Upper lobe of left lung (tissue), 6 donors: Measurements from ENCODE around the gene RUNX2. TPM values are rescaled to one million over a fixed set of nuclear protein-coding genes. Genes with fewer than 3 reads are reported as not detected.

ENCODE experiments used
- ATAC-seq, 2 donors: fragments of 200-7000 bp; cut with Tn5 transposase; one replicate each; pipeline ENCODE4 v1.9.1; 2022; ENCODE audit warnings: mild to moderate bottlenecking in 2 of 2, moderate library complexity in 2 of 2; ENCODE audit not compliant: low FRiP score in 2 of 2
- DNase-seq, 2 donors: peaks; one replicate each; pipeline ENCODE4 v3.0.0-alpha.2; 2019 to 2020
- H3K27ac ChIP-seq, 4 donors: fragments of 200-600 bp; sonication (generic); one replicate each; pipeline ENCODE4 v1.5.1; 2016 to 2019
- H3K27me3 ChIP-seq, 4 donors: fragments of 200-600 bp; sonication (generic); one replicate each; pipeline ENCODE4 v1.5.1; 2017 to 2019
- H3K36me3 ChIP-seq, 4 donors: fragments of 200-600 bp; sonication (generic); one replicate each; pipeline ENCODE4 v1.5.1; 2016 to 2019
- H3K4me1 ChIP-seq, 4 donors: fragments of 200-600 bp; sonication (generic); one replicate each; pipeline ENCODE4 v1.5.1; 2018 to 2019
- H3K4me3 ChIP-seq, 4 donors: fragments of 200-600 bp; sonication (generic); one replicate each; pipeline ENCODE4 v1.5.1; 2017 to 2019; ENCODE audit warnings: mild to moderate bottlenecking in 2 of 4, moderate library complexity in 1 of 4
- H3K9me3 ChIP-seq, 4 donors: fragments of 200-600 bp; sonication (generic); one replicate each; pipeline ENCODE4 v1.5.1; 2018 to 2019
- CTCF ChIP-seq, 6 experiments: fragments of 450-650 bp in 4 of 6; fragments of 200-600 bp in 2 of 6; sonication (generic) in 2 of 6; IDR thresholded peaks; one replicate each; pipeline ENCODE4 v1.5.1; 2016 to 2019; ENCODE audit warnings: antibody characterized with exemption in 6 of 6
- EP300 ChIP-seq, 4 donors: sonication (generic); formaldehyde crosslinking; IDR thresholded peaks; one replicate each; pipeline ENCODE4 v1.5.1; 2017; ENCODE audit warnings: antibody characterized with exemption in 4 of 4, control low read depth in 2 of 4
- POLR2A ChIP-seq, 4 donors: fragments of 450-650 bp; IDR thresholded peaks; one replicate each; pipeline ENCODE4 v1.5.1; 2016 to 2017; ENCODE audit warnings: antibody characterized with exemption in 4 of 4, mild to moderate bottlenecking in 2 of 4
- POLR2AphosphoS5 ChIP-seq, 2 donors: sonication (generic); formaldehyde crosslinking; IDR thresholded peaks; one replicate each; pipeline ENCODE4 v1.5.1; 2017; ENCODE audit warnings: antibody characterized with exemption in 2 of 2
- WGBS, 2 donors: methylation state at CpG; one replicate each; pipeline ENCODE4 v1.1.5; 2017 to 2018; 5-methylcytosine and 5-hydroxymethylcytosine counted together
- total RNA-seq, 6 donors: library from RNA; depleted of rRNA in 4 of 6; stranded (reverse); fragments of >200 nt in 4 of 6; gene quantifications; one replicate each; pipeline versions ENCODE4 v1.1.0 to v1.2.1, GENCODE V29; 2016 to 2021
- donor health status: DM: no; HTN: no; CAD: no; lungs with moderate emphysema.
- donor health status: DM: no; HTN: yes; CAD: no; lungs with severe emphysema.

RUNX2 gene
- total RNA-seq, 6 donors from 2014 or later = 2.6 to 12.2 (median 5.5) TPM

DNA sequence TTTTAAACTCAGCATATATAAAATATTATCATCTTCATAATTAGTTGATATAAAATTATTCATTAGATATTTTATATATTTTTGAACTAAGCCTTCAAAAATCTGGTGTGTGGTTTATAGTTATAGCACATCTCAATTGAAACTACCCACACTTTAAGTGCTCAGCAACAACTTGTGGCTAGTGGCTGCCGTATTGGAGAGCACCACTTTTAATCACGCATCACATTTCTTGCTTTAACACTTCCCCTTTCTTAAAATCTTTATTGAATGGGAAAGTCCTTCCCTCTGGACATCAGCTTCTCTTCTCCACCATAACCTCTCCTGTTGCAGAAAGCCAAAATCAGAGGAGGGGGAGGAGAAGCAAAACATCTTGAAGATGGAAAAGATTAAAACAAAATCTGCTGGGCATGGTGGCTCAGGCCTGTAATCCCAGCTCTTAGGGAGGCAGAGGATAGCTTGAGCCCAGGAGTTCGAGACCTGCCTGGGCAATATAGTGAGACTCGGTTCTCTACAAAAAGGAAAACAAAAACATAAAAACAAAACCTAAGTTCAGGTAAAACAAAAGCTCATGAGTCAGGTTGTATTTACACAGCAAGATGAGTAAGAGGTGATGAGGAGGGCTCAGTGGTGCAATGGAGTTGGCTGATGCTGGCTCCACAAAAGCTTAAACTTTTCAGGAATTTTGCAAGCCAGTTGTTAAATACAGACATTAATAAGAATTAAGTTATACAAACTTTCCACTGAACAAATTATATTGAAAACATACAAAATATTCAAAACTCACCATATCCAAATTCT lies 286.6 kb downstream of the RUNX2 start:
- peaks cover 0 to 4% (median 0%) of the 10 kb centered on the region in 4 donors for H3K4me1 ChIP-seq
- H3K9me3 ChIP-seq = no peaks in the 10 kb centered on the region
- no peak overlapping the region for H3K27ac ChIP-seq
- TF ChIP-seq POLR2AphosphoS5 (IDR thresholded peaks at IDR 0.05) = no peak
- no peak for TF ChIP-seq CTCF (IDR thresholded peaks at IDR 0.05)
- no peak for TF ChIP-seq POLR2A (IDR thresholded peaks at IDR 0.05)
- TF ChIP-seq EP300 (IDR thresholded peaks at IDR 0.05) = no peak
- DNase-seq (no peak), ATAC-seq (no peak)
- 70 to 71% methylated on average over 4 of the region's 4 CpGs for WGBS, 2 donors
- no peaks in the 10 kb centered on the region for H3K27me3 ChIP-seq
- no peaks in the 10 kb centered on the region for H3K36me3 ChIP-seq
- H3K4me3 ChIP-seq = no peak overlapping the region

GRCh38 chr6:45616209-45616608 lies 288.1 kb downstream of the RUNX2 start:
- DNase-seq (no peak), ATAC-seq (no peak)
- no peaks in the 10 kb centered on the region for H3K36me3 ChIP-seq
- TF ChIP-seq POLR2A (IDR thresholded peaks at IDR 0.05) (no peak), CTCF (IDR thresholded peaks at IDR 0.05) (no peak), EP300 (IDR thresholded peaks at IDR 0.05) (no peak), POLR2AphosphoS5 (IDR thresholded peaks at IDR 0.05) (no peak)
- H3K9me3 ChIP-seq = no peaks in the 10 kb centered on the region
- H3K4me1 ChIP-seq = no peaks in the 10 kb centered on the region
- WGBS, 2 donors = 93 to 100% methylated on average over 1 of the region's 1 CpG
- H3K27me3 ChIP-seq = no peaks in the 10 kb centered on the region
- H3K27ac ChIP-seq = no peak overlapping the region
- H3K4me3 ChIP-seq = no peak overlapping the region

GRCh38 chr6:45617441-45617840 lies 289.3 kb downstream of the RUNX2 start:
- peak in 1 of 2 donors; percentile 40 for ATAC-seq
- TF ChIP-seq POLR2A (IDR thresholded peaks at IDR 0.05) (no peak), EP300 (IDR thresholded peaks at IDR 0.05) (no peak), CTCF (IDR thresholded peaks at IDR 0.05) (no peak), POLR2AphosphoS5 (IDR thresholded peaks at IDR 0.05) (no peak)
- WGBS, 2 donors = 72 to 87% methylated on average over 3 of the region's 3 CpGs

GRCh38 chr6:45618259-45618658 lies 290.1 kb downstream of the RUNX2 start:
- Histone ChIP-seq H3K36me3 (no peaks in the 10 kb centered on the region), H3K27me3 (no peaks in the 10 kb centered on the region), H3K27ac (no peak overlapping the region), H3K4me3 (no peak overlapping the region), H3K4me1 (no peaks in the 10 kb centered on the region), H3K9me3 (no peaks in the 10 kb centered on the region)
- ATAC-seq = no peak
- TF ChIP-seq CTCF (IDR thresholded peaks at IDR 0.05) (no peak), POLR2A (IDR thresholded peaks at IDR 0.05) (no peak), EP300 (IDR thresholded peaks at IDR 0.05) (no peak), POLR2AphosphoS5 (IDR thresholded peaks at IDR 0.05) (no peak)
- DNase-seq = no peak
- 98% methylated on average over 2 of the region's 2 CpGs for WGBS, 2 donors

More at GRCh38 chr6:45617441-45617840, 289.3 kb downstream of the RUNX2 start:
- H3K9me3 ChIP-seq = no peaks in the 10 kb centered on the region
- no peak overlapping the region for H3K4me3 ChIP-seq
- no peaks in the 10 kb centered on the region for H3K27me3 ChIP-seq
- H3K36me3 ChIP-seq = no peaks in the 10 kb centered on the region
- no peak overlapping the region for H3K27ac ChIP-seq
- DNase-seq = no peak
- no peaks in the 10 kb centered on the region for H3K4me1 ChIP-seq
